NCI-H526 (cell line): ENCODE data around the gene TERT.
"Not testable (repeated sequence)": the region's sequence is repeated elsewhere in the genome, so short reads cannot be mapped to it uniquely, and the experiment has no call there.

Experiments
- DNase-seq, 2 experiments: peaks; one replicate each; lab custom pipeline; 2025; lab: John Stamatoyannopoulos, UW

TERT gene

DNA sequence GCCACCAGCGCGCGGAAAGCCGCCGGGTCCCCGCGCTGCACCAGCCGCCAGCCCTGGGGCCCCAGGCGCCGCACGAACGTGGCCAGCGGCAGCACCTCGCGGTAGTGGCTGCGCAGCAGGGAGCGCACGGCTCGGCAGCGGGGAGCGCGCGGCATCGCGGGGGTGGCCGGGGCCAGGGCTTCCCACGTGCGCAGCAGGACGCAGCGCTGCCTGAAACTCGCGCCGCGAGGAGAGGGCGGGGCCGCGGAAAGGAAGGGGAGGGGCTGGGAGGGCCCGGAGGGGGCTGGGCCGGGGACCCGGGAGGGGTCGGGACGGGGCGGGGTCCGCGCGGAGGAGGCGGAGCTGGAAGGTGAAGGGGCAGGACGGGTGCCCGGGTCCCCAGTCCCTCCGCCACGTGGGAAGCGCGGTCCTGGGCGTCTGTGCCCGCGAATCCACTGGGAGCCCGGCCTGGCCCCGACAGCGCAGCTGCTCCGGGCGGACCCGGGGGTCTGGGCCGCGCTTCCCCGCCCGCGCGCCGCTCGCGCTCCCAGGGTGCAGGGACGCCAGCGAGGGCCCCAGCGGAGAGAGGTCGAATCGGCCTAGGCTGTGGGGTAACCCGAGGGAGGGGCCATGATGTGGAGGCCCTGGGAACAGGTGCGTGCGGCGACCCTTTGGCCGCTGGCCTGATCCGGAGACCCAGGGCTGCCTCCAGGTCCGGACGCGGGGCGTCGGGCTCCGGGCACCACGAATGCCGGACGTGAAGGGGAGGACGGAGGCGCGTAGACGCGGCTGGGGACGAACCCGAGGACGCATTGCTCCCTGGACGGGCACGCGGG lies at the start of gene TERT:
TSS of gene TERT (minus strand) at position 234 of the 815 bp plus-strand sequence. CDS start at position 155, 79 bp downstream.
- peak in 1 of 2 experiments; percentile 57 for DNase-seq

DNA sequence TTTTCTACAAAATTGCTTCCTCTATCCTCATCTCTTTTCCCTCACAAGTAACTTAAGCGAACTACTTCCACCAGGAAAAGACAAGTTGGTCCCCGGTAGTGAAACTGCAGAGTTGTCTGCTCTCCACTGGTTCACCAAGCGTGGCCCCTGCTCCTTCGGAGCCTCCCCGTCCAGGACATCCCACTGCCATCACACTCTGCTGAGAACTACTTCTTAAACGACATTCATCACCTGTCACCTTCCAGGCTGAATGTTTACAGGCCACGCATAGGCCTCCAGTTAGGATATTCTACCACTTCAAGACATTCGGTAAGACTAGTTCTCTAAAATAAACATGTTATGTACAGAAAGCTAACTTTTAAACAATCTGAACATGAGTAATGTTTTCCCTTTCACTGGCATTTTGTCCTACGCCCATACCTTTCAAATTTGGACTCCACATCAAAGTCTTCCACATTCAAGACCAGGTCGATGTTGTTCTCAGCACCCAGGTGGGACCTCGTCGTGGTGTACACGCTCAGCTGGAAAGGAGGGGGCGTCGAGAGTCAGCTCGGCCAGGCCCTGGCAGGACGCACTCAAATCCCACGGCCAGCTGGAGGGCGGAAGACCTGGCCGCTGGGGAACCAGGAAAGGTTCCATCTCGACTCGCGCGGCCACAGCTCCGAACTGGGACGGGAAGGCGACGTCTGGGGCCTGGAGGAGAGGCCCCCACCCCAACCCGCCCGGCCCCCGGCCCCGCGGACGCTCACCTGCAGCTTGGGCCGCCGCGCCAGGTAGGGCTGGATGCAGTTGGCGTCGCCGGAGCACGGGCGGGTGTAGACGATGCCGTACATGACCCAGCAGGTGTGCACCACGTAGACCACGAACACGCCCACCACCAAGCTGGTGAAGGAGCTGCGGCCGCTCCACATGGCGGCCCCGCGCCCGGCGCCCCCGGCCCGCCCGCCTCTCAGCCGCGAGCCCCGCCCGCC lies 49.3 kb upstream of the TERT start:
- DNase-seq, result peak in 1 of 2 experiments; percentile 48

DNA sequence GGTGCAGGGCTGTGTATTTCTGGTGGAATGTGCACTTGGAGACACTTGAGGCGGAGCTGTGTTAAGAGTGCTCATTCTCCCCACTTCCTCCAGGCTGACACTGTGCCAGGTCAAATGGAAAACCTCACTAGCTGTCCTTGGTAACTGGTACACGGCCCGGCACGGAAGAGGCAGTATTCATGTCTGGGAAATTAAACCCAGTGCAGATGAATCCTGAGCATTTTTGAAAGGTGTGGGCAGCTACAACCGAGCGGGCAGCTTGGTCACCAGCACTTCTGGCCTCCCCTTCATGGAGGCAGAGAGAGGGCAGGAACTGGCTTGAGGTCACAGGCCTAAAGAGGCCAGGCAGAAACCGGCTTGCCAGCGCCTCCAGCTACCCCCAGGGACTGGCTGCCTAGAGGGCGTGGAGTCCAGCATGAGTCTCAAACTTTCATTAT lies 48.5 kb upstream of the TERT start:
- DNase-seq, result no peak

DNA sequence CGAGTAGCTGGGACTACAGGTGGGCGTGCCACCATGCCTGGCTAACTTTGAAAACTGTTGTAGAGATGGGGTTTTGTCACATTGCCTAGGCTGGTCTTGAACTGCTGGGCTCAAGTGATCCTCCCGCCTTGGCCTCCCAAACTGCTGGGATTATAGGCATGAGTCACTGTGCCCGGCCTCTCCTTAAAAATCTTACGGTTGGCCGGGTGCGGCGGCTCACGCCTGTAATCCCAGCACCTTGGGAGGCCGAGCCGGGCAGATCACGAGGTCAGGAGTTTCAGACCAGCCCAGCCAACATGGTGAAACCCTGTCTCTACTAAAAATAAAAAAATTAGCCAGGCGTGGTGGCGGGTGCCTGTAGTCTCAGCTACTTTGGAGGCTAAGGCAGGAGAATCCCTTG lies 47.8 kb upstream of the TERT start:
- DNase-seq, result not testable (repeated sequence)

GRCh38 chr5:1342268-1342667 lies 47.4 kb upstream of the TERT start:
- no peak for DNase-seq

DNA sequence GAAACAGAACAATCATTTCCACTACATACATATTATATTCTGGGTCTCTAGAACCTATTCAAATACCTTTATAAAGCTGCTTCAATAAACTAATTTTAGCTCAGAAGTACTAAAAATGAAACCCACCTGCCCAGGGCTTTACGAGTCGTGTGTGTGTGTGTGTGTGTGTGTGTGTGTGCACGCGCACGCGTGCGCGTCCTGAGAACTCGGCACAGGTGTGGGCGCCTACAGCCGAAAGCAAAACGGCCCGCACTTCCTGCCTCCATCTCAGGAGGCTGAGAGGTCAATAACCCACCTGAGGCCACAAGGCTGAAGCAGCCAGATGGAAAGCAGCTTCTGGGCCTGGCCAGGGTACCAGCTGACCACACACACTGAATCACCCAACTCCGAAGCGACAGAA lies 47.0 kb upstream of the TERT start:
- DNase-seq, result no peak

DNA sequence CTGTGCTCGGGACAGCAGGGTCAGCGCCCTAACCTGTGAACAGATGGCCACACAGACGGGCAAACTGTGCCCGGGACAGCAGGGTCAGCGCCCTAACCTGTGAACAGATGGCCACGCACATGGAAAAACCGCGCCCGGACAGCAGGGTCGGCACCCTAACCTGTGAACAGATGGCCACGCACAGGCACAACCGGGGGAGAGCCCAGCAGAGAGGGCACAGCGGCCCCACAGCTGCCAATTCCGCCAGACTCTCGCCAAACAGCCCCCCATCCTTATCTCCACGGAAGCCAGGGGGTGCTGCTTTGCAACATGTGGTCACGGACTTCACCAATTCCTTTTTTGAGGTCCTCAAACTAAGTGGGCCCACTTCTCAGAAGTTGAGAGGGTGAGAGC lies 44.9 kb upstream of the TERT start:
- not testable (repeated sequence) for DNase-seq

GRCh38 chr5:1339139-1339817 lies 44.4 kb upstream of the TERT start:
- not testable (repeated sequence) for DNase-seq

DNA sequence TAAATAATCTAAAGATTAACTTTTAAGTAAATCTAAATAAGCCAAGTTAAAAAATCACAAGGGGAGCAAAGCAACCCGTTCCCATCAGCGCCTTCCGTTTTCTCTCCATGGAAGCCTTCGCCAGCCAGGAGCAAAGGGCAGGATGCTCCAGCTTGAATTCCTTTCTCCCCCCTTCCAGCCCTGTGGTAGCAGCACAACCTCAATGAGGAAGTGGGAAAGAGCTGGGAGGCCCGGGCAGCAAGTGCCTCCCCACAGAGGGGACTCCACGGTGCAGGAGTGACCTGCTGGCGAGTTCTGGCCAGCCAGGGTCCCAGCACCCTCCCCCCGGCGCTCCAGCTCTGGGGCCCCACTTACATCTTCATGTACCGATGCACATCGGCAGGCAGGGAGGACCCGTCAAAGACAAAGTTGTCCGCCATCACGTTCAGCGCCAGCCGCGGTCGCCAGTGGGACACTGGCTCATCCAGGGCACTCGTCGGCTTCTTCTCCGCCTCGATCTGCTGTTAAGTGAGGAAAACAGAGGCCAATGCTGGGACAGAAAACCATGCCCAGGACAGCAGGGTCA lies 43.7 kb upstream of the TERT start:
- DNase-seq, result no peak

- DNase-seq, result no peak
Observed at GRCh38 chr5:1338196-1338490, 43.3 kb upstream of the TERT start.

- DNase-seq, result no peak
Observed at GRCh38 chr5:1337489-1338195, 42.8 kb upstream of the TERT start.

- no peak for DNase-seq
Observed at GRCh38 chr5:1336749-1337488, 42.1 kb upstream of the TERT start.

- DNase-seq, result no peak
Observed at GRCh38 chr5:1336106-1336561, 41.3 kb upstream of the TERT start.

DNA sequence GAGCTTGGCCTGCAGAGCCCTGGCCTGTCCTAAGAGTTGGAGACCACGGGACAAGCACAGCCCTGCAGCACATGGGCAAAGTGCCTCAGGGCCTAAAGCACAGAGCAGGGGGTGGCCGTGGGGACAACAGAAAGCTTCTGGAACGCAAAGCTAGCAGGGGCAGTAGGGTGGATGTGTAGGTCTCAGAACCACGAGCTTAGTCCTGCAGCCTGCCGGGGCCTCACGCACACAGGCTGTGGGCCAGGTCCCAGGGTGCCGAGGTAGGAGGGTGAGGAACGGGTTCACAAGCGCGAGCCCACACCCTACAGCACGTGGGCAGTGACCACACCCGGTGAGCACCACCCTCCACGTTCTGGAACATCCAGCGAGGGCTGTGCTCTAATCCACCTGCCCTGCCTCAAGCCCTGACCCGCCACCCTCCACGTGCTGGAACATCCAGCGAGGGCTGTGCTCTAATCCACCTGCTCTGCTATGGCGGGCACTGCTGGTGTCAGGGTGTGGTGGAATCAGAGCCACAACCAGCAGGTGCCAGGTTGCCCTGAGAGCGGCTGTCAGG lies 40.8 kb upstream of the TERT start:
- DNase-seq, result no peak

- no peak for DNase-seq
Observed at GRCh38 chr5:1334831-1335539, 40.1 kb upstream of the TERT start.

GRCh38 chr5:1333986-1334385 lies 39.1 kb upstream of the TERT start:
- no peak for DNase-seq

- not testable (repeated sequence) for DNase-seq
Observed at GRCh38 chr5:1333286-1333685, 38.4 kb upstream of the TERT start.

- DNase-seq, result no peak
Observed at GRCh38 chr5:1332461-1333001, 37.7 kb upstream of the TERT start.

GRCh38 chr5:1331861-1332405 lies 37.1 kb upstream of the TERT start:
- DNase-seq, result no peak
